ENCODE measurements around the gene ZFP91.

The ZFP91 gene

DNA sequence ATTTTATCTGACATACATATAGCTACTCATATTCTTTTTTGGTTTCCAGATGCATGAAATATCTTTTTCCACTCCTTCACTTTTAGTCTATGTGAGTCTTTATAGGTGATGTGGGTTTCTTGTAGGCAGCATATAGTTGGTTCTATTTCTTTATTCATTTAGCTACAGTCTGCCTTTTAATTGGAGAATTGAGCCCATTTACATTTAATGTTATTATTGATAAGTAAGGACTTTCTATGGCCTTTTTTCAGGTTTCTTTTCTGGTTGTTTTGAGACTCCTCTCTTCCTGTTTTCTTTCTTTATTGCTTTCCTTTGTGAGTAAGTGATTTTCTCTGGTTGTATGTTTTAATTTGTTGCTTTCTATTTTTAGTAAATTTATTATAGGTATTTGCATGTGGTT lies 70.8 kb downstream of the ZFP91 start:
- Histone ChIP-seq H2AFZ (ENCODE audit: low read depth, low read length, severe bottlenecking) (no peak overlapping the region), H3K27ac (ENCODE audit: low read depth, low read length) (no peak overlapping the region), H3K4me2 (ENCODE audit: low read depth, low read length, poor library complexity, severe bottlenecking) (no peak overlapping the region), H3K9me3 (ENCODE audit: insufficient read depth, low read length) (peaks cover 10% of the 10 kb centered on the region; the same call in 1 of the 2 replicates), H3K9ac (ENCODE audit: low read length) (no peak overlapping the region), H3K36me3 (ENCODE audit: low read length) (no peaks in the 10 kb centered on the region), H3K79me2 (ENCODE audit: insufficient read depth, low read length) (no peaks in the 10 kb centered on the region), H3K4me3 (ENCODE audit: insufficient read depth, low read length, poor library complexity, severe bottlenecking) (no peak overlapping the region), H3K9me2 (replicated peaks; ENCODE audit: insufficient read depth, low read length) (no peaks in the 10 kb centered on the region), H4K20me1 (ENCODE audit: low read depth, low read length) (no peaks in the 10 kb centered on the region), H3F3A (ENCODE audit: insufficient read depth) (no peaks in the 10 kb centered on the region), H3K27me3 (ENCODE audit: low read length) (no peaks in the 10 kb centered on the region)
- TF ChIP-seq, protein P1, sequence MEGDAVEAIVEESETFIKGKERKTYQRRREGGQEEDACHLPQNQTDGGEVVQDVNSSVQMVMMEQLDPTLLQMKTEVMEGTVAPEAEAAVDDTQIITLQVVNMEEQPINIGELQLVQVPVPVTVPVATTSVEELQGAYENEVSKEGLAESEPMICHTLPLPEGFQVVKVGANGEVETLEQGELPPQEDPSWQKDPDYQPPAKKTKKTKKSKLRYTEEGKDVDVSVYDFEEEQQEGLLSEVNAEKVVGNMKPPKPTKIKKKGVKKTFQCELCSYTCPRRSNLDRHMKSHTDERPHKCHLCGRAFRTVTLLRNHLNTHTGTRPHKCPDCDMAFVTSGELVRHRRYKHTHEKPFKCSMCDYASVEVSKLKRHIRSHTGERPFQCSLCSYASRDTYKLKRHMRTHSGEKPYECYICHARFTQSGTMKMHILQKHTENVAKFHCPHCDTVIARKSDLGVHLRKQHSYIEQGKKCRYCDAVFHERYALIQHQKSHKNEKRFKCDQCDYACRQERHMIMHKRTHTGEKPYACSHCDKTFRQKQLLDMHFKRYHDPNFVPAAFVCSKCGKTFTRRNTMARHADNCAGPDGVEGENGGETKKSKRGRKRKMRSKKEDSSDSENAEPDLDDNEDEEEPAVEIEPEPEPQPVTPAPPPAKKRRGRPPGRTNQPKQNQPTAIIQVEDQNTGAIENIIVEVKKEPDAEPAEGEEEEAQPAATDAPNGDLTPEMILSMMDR (IDR thresholded peaks at IDR 0.05; ENCODE audit: insufficient read depth, low read length, poor library complexity, severe bottlenecking) = no peak
- TF ChIP-seq EZH2phosphoT487 (conservative IDR thresholded peaks at IDR 0.05; ENCODE audit: low read length) = no peak

DNA sequence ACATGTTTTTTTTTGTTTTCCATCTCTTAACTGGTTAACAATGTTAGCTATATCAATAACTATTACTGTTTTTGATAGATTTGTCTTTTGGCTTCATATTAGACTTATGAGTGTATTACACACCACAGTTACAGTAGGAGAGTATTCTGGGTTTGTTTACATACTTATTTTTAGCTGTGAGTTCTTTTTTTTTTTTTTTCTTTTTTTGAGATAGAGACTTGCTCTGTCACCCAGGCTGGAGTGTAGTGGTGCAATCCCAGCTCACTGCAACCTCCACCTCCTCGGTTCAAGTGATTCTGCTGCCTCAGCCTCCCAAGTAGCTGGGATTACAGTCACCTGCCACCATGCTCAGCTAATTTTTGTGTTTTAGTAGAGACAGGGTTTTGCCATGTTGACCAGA lies 71.6 kb downstream of the ZFP91 start:
- Histone ChIP-seq H2AFZ (ENCODE audit: low read depth, low read length, severe bottlenecking) (no peak overlapping the region), H3K27me3 (ENCODE audit: low read length) (no peaks in the 10 kb centered on the region), H3K79me2 (ENCODE audit: insufficient read depth, low read length) (no peaks in the 10 kb centered on the region), H3K9me3 (ENCODE audit: insufficient read depth, low read length) (peaks cover 7% of the 10 kb centered on the region; the same call in 1 of the 2 replicates), H3K9ac (ENCODE audit: low read length) (no peak overlapping the region), H3K27ac (ENCODE audit: low read depth, low read length) (no peak overlapping the region), H3F3A (ENCODE audit: insufficient read depth) (no peaks in the 10 kb centered on the region), H3K36me3 (ENCODE audit: low read length) (no peaks in the 10 kb centered on the region), H3K4me2 (ENCODE audit: low read depth, low read length, poor library complexity, severe bottlenecking) (no peak overlapping the region), H3K9me2 (replicated peaks; ENCODE audit: insufficient read depth, low read length) (no peaks in the 10 kb centered on the region), H3K4me3 (ENCODE audit: insufficient read depth, low read length, poor library complexity, severe bottlenecking) (no peak overlapping the region), H4K20me1 (ENCODE audit: low read depth, low read length) (no peaks in the 10 kb centered on the region)
- TF ChIP-seq EZH2phosphoT487 (conservative IDR thresholded peaks at IDR 0.05; ENCODE audit: low read length) = no peak
- TF ChIP-seq, protein P1 (IDR thresholded peaks at IDR 0.05; ENCODE audit: insufficient read depth, low read length, poor library complexity, severe bottlenecking) = no peak

DNA sequence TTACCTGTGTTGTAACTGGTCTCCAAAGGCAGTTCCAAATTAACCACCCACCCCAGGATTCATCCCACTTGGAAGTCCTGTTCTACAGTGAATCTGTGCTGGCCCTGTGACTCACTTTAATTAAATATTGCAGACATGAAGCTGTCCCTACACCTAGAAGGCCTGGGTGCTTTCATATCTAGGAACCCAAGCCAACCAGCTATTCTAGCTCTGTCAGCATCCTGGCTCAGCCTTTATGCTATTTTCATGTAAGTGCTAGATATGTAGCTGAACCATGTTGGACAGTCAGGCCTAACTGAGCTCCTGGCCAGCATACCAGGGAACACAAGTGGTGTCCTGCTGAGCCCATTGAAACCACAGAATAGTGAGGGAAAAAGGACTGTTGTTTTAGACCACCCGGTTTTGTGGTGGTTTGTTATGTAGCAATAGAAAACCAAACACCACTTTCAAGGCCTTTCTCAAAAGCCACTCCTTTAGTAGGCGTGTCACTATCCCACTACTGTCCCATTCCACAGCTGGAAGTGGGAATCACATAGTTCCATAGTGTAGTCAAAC lies 73.9 kb downstream of the ZFP91 start:
- Histone ChIP-seq H3K4me3 (ENCODE audit: insufficient read depth, low read length, poor library complexity, severe bottlenecking) (no peak overlapping the region), H3K27me3 (ENCODE audit: low read length) (no peaks in the 10 kb centered on the region), H3K9ac (ENCODE audit: low read length) (no peak overlapping the region), H3K4me2 (ENCODE audit: low read depth, low read length, poor library complexity, severe bottlenecking) (no peak overlapping the region), H3K9me2 (replicated peaks; ENCODE audit: insufficient read depth, low read length) (no peaks in the 10 kb centered on the region), H3F3A (ENCODE audit: insufficient read depth) (no peaks in the 10 kb centered on the region), H4K20me1 (ENCODE audit: low read depth, low read length) (no peaks in the 10 kb centered on the region), H3K27ac (ENCODE audit: low read depth, low read length) (no peak overlapping the region), H3K9me3 (ENCODE audit: insufficient read depth, low read length) (no peaks in the 10 kb centered on the region), H3K79me2 (ENCODE audit: insufficient read depth, low read length) (no peaks in the 10 kb centered on the region), H2AFZ (ENCODE audit: low read depth, low read length, severe bottlenecking) (no peak overlapping the region), H3K36me3 (ENCODE audit: low read length) (no peaks in the 10 kb centered on the region)
- TF ChIP-seq, protein P1 (IDR thresholded peaks at IDR 0.05; ENCODE audit: insufficient read depth, low read length, poor library complexity, severe bottlenecking) = no peak
- TF ChIP-seq EZH2phosphoT487 (conservative IDR thresholded peaks at IDR 0.05; ENCODE audit: low read length) = no peak

Measured in SU-DHL-6 (cell line).